GM08714 (cell line): ENCODE data around the gene HES4.
"Not testable (repeated sequence)": the region's sequence is repeated elsewhere in the genome, so short reads cannot be mapped to it uniquely, and the experiment has no call there.

Source experiments
- H3K4me3 ChIP-seq: fragments of 200-500 bp; sonication (Bioruptor generic); 2 replicates; pipeline ENCODE4 v1.5.1; 2014; ENCODE audit warnings: mild to moderate bottlenecking, low read length, inconsistent platforms
- ZNF274 ChIP-seq: IDR thresholded peaks from 2 replicates; pipeline ENCODE4 v1.6.1; 2012; ENCODE audit warnings: mild to moderate bottlenecking, low read depth, low read length

Gene HES4

DNA sequence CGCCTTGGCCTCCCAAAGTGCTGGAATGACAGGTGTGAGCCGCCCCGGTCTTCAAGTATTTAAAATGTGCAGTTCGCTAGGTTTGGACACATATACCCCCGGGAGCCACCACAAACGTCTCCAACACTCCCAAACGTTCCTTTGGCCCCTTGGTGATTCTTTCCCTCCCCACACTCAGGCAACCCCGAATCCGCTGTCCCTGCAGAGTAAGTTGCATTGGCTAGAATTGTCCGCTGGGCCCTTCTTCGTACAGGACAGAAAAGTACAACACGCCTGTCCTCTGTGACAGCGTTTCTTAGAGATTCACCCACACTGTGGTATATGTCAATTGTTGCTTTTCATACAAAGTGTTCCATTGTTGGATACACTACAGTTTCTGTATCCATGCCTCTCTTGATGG lies 14.8 kb downstream of the HES4 start:
- TF ChIP-seq ZNF274, result no peak
- H3K4me3 ChIP-seq, result no peak overlapping the region

DNA sequence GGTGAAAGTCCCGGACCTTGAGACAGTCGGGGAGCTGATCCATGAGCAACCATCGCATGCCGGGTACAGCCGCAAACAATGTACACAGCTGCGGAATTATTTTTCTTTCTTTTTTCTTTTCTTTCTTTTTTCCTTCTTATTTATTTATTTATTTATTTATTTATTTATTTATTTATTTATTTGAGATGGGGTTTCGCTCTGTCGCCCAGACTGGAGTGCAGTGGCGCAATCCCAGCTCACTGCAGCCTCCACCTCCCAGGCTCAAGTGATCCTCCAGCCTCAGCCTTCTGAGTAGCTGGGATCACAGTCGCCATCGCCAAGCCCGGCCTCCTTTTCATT lies 15.5 kb downstream of the HES4 start:
- H3K4me3 ChIP-seq, result no peak overlapping the region
- TF ChIP-seq ZNF274, result no peak

DNA sequence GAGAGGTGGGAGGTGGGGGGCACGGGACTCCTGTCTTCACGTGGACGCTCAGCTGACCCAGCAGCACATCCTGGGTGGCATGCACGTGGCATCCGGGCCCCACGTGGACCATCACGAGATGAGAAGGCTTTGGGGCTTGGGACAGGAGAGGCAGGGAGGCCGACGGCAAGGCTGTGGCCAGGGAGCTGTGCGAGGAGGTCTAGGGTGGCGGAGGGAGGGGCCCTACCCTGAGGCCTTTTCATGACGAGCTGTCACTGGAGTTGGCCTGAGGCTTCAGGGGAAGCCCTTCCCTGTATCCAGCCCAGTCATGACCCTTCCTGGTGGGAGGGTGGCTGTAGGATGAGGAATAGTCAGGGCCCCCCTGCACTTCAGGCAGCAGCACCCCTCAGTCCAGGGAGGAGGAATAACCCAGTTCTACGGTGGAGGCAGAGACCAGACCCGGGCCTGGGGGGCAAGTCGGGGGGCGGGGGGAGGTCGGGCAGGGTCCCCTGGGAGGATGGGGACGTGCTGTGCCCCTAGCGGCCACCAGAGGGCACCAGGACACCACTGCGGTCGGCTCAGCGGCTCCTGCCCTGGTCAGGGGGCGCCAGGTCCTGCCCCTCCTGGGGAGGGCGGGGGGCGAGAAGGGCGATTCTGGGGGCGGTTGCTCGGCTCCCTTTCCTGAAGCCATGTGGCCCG lies 16.0 kb downstream of the HES4 start:
- no peak overlapping the region for H3K4me3 ChIP-seq
- no peak for TF ChIP-seq ZNF274

DNA sequence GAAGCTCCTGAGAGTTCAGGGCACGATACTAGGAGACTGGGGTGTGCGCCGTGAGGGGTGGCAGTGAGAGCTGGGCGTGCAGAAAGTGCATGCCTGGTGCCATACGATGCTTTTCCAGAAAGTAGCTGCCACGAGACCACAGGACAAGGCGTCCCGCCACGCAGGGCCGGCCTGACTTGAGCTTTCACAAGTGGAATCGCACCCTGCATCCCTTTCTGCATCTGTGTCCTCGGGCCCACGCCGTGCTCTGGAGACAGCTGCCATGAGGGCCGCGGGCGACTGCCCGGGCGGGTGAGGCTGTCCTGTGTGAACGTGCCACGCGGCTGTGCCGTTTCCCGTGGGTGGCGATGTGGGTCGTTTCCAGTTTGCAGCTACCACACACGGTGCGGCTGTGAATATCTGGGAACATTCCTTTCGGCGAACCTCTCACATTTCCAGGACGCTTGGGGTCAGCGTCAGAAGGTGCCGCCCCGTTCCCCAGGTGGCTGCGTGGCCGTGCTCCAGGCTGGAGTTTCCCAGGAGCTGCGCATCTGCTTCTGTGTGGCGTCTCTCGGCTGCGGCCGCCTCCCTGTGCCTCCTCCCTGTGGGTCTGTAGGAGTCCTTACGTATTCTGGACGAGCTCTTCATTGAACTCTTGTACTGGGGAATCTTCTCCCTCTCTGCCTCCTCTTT lies 17.0 kb downstream of the HES4 start:
- H3K4me3 ChIP-seq, result no peak overlapping the region
- no peak for TF ChIP-seq ZNF274

DNA sequence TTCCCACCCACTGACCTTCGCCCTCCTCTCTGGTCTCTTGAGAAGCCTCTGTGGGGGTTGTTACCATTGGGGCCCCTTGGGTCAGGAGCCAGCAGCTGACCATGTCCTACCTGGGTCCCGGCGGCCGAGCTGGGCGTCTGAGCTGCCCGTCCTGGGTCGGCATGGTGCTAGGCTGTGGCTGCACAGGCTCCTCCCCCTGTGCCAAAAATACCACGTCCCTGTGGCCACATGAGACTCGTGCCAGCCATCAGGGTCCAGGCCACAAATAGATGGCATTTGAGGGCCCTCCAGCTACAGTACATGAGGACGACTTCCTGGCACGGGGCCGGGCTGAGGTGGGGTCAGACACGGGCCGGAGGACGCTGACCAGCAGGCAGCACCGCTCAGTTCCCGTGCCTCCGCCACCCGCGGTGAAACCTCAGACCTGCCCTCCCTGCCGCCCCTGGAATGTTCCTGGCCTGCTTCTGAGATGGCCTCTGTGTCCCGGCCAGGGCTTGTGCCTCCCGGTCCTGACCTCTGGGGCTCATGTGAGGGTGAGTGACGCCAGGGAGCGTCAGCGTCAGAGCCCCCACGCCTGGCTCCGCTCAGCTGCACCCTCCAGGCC lies 17.8 kb downstream of the HES4 start, which contains the start of gene PERM1:
TSS of gene PERM1 (minus strand) at position 139 of the 604 bp plus-strand sequence. CDS start 1,064 bp downstream, outside the sequence.
- TF ChIP-seq ZNF274, result no peak
- H3K4me3 ChIP-seq, result no peak within 1 kb of the TSS

DNA sequence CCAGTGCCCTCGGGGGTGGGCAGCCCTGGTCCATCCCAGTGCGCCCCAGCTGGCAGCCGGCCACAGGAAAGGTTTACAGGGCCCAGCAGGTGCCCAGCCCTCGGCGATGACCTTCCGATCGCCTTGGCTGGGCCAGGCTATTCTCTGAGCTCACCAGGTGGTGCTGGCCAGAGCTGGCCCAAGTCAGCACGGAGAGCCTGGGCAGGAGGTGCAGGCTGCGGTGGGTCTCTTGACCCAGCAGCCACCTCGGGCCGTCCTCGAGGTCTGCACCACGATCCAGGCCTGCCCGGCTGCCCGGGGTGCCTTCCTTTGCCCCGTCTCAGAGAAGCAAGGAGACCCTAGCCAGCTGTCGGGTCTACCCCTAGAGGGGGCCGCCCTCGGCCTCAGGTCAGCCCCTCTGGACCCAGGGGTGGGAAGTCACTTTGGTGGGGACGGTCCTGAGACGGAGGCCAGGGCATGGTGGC lies 18.4 kb downstream of the HES4 start:
- no peak overlapping the region for H3K4me3 ChIP-seq
- no peak for TF ChIP-seq ZNF274

DNA sequence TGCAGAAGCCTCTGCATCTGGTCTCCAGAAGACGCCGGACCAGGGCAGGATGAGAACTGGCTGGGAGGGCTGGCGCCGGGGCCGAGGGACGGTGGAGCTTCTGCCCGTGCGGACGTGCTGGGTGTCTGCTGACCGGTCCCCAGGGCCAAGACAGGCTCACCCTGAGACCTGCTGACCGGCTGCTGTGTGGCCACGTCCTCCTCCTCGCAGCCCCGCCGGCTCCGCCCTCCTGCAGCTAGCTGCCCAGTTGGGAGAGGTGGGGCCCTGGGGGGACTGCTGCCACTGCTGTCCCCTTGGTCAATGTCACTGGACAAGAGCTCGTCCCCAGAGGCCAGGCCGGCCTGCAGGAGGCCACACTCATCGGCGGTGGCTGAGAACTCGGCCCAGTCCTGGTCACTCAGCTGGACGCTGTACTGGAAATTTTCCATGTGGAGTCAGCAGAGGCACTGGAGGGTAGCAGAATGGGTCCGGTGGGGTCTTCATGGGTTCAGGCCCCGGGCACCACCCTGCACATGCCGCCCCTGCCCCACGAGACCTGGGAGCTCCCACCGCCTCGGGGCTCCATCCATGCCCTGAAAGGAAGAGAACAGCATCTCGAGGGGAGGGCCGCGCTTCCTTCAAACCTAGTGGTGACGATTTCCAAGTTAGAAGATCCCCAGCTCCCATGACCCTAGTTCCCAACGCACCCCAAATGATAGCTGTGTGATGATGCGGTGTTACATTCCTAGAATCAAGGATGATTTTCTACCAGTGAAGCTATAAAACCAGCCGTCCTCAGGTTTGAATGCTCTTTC lies 19.1 kb downstream of the HES4 start:
- TF ChIP-seq ZNF274, result no peak
- H3K4me3 ChIP-seq, result no peak overlapping the region

DNA sequence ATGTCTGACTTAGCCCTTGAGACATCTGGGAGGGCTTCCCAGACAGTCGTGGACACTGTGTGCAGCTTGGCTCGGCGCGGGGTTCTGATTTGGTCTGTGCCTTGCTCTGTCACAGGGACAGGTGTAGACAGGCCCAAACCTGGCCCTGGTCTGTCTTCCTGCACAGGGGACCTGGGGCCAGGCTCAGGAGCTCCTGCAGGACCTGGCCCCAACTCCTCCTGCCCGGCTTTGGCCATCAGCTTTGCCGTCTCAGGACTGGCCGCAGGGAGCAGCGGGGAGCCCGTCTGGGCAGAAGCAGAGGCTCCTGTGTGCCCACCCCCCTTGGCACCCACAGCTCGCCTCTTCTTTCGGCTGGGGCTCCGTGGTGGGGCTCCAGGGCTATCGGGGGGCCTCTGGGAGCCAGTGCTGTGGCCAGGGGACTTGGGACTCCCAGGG lies 19.7 kb downstream of the HES4 start:
- no peak for TF ChIP-seq ZNF274
- no peak overlapping the region for H3K4me3 ChIP-seq

DNA sequence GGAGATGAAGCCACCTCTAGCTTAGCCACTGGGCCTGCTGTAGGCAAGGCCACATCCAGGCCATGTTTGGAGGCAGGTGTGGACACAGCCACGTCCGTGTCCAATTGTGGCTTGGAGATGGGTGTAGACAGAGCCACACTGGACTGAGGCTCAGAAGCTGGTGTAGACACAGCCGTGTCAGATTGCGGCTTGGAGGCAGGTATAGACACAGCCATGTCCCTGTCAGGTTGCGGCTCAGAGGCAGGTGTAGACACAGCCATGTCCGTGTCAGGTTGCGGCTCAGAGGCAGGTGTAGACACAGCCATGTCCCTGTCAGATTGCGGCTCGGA lies 20.2 kb downstream of the HES4 start:
- no peak overlapping the region for H3K4me3 ChIP-seq
- TF ChIP-seq ZNF274, result no peak

DNA sequence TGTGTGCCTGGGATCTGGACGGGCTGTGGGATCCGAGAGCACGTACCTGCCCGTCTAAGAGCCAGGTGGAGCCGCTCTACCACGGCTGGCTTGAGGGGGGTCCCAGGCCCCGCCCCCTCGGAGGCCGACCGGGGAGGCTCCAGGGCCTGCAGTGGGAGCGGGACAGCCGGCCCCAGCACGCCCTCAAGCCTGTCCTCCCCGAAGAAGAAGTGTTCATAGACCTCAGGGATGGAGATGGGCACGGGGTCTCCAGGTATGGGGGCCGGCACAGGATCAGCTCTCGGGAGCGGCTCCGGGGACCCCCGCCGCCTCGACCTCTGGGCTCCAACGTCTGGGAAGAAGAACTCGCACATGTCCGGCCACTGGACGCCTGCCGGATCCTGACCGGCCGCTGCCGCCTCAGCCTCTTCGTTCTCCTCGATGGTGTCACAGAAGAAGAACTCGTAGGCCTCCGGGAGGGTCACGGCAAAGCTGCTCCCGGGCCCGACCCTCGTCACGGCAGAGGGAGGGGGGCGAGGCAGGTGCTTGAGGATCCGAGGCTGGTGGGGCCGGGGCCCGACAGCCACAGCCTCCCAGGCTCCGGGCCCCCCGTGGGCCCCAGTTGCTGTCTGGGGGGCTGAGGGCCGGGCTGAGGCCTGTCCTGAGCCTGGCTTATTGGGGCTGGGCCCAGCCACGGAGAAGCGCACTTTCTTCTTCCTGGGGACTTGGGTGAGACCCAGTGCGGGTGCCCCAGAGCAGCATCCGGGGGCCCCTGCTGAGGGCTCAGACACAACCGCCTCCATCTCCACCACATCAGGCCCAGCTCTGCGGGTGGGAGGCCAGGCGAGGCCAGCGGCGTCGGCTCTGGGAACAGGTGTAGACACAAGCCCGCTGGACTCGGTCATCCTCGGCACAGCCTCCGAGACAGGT lies 20.8 kb downstream of the HES4 start:
- TF ChIP-seq ZNF274, result no peak
- H3K4me3 ChIP-seq, result no peak overlapping the region

DNA sequence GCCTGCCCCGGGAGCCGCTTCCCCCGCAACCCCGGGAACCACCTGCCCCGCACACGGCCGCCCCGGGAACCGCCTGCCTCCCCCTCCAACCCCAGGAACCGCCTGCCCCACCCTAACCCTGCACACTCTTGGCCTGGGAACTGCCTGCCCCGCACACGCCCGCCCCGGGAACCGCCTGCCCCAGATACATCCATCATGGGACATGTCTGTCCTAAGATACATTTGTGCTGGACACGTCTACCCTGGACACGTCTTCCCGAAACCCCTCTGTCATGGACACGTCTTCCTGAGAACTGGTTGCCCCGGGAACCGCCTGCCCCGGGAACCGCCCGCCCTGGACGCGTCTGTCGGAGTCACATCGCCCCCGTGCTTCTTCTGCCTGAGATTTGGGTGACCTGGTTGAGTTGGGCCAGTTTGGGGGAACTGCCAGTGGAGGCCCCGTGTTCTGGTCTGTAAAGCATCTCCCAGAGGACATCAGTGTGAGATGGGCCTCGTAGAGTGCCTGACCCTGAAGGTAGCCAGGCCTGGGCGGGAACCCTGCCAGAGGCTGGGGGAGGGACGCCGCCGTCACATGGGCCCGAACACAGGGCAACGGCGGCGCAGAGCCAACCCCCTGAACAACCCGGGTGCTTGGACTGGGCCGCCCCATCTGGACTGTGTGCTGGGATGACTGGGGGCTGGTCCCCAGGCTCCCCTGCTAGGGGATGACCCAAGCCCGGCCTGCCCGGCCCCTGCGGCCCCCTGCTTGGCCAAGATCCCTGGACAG lies 21.6 kb downstream of the HES4 start:
- TF ChIP-seq ZNF274, result no peak
- no peak overlapping the region for H3K4me3 ChIP-seq

DNA sequence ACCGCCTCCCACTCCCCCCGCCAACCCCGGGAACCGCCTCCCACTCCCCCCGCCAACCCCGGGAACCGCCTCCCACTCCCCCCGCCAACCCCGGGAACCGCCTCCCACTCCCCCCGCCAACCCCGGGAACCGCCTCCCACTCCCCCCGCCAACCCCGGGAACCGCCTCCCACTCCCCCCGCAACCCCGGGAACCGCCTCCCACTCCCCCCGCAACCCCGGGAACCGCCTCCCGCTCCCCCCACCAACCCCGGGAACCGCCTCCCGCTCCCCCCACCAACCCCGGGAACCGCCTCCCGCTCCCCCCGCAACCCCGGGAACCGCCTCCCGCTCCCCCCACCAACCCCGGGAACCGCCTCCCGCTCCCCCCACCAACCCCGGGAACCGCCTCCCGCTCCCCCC lies 23.1 kb downstream of the HES4 start:
- H3K4me3 ChIP-seq, result not testable (repeated sequence)

DNA sequence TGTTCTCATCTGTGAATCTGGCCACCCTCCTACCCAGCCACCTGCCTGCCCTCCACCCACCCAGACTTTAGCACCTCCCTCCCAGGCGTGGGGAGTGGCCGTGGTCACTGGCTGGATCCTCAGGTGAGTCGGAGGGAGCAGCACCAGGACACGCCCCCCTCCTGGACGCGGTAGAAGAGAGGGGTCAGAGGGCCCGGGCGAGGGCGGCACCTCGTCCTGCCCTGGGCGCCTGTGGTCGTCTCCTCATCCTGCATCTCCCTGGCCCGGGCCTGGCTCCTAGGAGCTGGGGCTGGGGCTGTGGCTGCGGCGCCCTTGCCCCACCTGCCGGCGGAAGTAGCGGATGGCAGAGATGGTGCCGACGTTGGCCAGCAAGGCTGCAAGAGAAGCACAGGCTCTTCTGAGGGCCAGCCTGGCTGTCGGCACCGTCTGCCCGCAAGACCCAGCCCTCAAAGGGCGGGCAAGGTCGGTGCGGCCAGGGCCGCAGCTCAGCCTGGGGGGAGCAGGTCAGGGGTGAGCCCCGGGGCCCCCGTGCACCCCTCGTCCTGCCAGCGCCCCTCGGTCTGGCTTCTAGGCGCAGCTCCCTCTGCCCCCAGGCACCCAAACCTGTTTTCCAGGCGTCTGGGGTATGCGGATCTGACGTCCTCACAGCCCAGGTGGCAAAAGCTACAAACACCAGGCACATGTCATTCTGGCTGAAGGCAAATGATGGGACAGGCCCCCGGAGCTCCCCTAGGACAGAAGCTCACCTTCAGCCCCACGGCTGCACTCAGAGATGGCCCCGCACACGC lies 23.8 kb downstream of the HES4 start:
- H3K4me3 ChIP-seq, result no peak overlapping the region
- TF ChIP-seq ZNF274, result no peak
